Inflammatory macrophage treated with lipopolysaccharide for 4 hours (primary cell): ENCODE data around the gene SSBP3.
A peak's percentile ranks its signal among the peaks of the same experiment; 100 is the strongest.

Experiments used
- DNase-seq: peaks from one replicate; pipeline ENCODE4 v3.0.0-alpha.2; 2020

The SSBP3 gene

GRCh38 chr1:54302549-54302948 lies 103.6 kb downstream of the SSBP3 start:
- no peak for DNase-seq

- no peak for DNase-seq
Measured at GRCh38 chr1:54301497-54301896, 104.7 kb downstream of the SSBP3 start.

DNA sequence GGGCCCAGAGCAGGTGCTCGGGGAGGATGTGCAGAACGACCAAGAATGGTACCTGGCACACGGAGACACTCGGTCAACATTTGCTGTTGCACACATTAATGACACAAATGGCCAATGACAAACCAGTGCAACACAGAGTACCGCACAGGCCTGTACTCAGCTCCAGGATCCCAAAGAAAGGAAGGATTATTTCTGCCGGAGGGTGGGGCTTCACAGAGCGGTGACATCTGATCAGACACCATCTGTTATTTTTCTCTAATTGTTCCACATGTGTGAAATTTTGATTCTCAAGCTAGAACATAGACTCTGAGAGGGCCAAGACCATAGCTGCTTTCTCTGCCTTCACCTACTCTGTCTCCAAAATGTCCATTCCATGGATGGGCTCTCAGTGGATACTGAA lies 105.8 kb downstream of the SSBP3 start:
- DNase-seq, result no peak

- no peak for DNase-seq
Measured at GRCh38 chr1:54299037-54299436, 107.2 kb downstream of the SSBP3 start.

GRCh38 chr1:54298284-54299033 lies 107.7 kb downstream of the SSBP3 start:
- no peak for DNase-seq

DNA sequence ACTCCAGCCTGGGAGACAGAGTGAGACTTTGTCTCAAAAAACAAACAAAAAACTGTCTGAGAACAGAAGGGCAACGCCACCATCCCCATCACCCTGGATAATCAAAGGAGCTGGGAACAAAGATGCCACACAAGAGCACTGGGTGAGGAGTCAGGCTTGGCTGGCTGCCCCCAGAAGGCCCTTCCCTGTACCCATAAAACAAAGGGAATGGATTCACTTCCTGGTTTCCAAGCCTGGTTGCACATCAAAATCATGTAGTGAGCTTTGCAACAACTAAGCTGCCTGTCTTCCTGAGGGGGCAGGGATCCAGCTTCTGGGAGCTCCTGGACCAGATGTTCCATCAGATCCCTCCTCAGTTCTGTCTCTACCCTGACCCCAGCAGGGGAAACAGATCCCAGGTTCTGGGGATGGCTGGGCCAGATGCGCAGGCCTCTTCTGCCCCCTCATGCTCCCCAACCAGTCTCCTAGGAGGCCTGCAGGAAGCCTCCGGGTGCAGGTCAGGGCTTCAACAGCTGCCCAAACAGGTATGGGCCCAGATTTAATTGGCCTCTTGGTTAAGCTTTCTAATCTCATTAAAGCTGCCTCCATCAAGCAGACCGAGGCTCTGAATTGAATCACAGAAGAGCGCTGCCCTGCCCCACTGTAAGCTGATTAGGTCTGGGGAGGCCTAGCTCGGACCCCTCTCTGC lies 108.5 kb downstream of the SSBP3 start:
- peak; percentile 18 for DNase-seq

DNA sequence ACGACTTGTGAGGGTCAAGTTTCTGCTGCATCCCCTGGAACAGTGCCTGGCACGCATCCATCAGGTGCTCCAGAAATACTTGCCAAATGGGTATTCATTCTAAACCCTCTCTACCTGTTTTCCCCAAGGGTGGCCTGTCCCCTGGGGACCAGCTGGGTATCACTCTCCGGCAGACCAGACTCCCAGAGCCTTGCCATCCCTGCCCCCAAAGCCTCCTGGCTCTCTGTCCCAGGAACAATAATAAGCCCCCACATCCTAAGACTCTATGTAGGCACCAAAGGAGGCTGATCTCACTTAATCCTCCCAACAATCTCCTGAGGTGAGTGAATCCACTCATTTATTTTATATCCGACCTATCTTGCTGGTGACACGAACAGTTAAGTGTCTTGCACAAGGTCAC lies 109.5 kb downstream of the SSBP3 start:
- DNase-seq, result no peak

DNA sequence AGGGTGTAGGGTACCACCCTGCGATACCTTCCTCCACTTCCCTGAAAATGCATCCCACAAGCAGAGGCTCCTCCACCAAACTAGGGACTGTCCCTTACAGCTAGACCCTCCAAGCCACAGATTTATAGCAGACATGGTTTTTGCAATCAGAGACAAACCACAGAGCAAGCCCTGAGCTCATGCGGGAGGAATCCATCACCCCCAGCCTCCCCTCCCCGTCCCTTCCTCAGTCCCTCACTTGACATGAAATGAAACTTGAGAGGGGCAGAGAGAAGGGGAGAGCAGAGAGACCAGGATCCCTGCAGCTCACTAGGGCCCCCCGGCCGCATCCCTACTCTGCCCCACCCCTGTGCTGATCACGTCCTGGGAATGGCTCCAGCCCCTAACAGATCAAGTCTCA lies 111.3 kb downstream of the SSBP3 start:
- no peak for DNase-seq

- no peak for DNase-seq
Measured at GRCh38 chr1:54292002-54292911, 113.9 kb downstream of the SSBP3 start.

DNA sequence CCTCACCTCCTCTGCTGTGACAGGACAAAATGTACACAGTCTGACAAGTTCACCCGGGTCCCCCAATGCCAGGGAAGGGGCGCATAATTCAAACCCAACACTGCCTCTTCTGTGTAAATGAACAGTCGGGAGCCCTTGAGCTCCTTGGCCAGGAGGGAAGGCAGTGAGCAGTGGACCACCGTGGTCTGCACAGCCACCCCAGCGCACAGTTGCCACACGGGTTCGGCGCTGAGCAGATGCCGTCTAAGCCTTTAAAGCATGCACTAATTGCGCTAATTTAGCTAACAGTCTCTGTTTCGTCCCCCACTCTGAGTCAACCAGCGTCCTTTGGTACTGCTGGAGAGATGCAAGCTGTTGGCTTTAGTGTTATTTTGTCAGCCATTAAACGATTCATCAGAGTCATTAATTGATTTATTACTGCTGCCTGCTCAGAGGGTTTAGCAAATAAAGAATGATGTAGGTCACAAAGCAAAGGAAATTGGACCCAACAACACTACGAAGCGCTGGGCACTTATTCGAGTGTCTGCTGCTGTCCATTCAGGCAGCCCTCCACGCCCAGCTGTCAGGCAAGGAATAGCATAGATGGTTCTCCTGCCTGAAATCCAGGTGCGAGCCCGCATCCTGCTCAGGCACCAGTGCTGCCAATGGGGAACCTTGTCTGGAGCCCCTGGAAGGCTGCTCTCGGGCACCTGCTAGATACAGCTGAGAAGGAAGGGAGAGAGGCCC lies 114.8 kb downstream of the SSBP3 start:
- no peak for DNase-seq

- no peak for DNase-seq
Measured at GRCh38 chr1:54290506-54291184, 115.5 kb downstream of the SSBP3 start.

DNA sequence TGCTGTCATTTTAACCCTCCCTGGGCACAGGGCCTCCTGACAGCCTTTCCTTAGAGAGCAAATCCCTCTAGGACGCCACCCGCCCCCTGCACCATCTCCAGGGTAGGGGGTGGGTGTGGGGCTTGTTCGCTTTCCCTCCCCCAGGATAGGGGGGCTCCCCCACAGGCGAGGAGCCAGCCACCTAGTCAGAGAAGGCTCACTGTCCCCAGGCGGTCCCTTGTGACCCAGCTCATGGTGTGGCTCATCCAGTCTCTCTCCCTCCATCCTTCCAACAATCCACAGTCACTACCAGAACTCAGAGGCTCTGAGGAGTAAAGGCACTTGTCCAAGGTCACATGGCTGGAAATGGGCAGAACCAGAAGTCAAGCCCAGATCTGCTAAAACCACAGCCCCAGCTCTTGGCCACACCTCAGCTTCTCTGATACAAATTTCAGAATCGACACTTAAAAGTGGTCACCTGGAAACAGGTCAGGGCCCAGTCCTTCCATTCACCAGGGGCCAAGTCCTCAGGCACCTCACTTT lies 116.4 kb downstream of the SSBP3 start:
- no peak for DNase-seq

DNA sequence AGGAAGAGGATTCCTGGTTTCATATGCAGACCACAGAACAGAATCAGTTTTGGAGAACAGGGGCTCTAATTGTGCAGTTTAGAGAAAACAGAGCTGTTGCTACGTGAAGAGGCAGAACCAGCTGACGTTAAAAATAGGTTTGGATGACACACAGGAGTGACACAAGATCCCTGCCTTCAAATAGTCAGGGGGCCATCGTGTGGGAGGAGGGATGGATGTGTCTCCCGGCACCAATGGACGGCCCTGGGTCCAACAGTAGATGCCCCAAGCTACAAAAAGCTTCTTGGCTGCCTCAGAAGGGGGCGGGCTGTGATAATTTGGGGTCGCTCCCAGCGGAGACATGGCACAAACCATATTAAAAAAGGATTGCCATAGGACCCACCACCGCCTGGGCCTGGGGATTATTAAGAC lies 118.4 kb downstream of the SSBP3 start:
- peak; percentile 52 for DNase-seq

- DNase-seq, result peak; percentile 55
Measured at GRCh38 chr1:54287176-54287650, 119.0 kb downstream of the SSBP3 start.

- no peak for DNase-seq
Measured at GRCh38 chr1:54285815-54286345, 120.3 kb downstream of the SSBP3 start.

DNA sequence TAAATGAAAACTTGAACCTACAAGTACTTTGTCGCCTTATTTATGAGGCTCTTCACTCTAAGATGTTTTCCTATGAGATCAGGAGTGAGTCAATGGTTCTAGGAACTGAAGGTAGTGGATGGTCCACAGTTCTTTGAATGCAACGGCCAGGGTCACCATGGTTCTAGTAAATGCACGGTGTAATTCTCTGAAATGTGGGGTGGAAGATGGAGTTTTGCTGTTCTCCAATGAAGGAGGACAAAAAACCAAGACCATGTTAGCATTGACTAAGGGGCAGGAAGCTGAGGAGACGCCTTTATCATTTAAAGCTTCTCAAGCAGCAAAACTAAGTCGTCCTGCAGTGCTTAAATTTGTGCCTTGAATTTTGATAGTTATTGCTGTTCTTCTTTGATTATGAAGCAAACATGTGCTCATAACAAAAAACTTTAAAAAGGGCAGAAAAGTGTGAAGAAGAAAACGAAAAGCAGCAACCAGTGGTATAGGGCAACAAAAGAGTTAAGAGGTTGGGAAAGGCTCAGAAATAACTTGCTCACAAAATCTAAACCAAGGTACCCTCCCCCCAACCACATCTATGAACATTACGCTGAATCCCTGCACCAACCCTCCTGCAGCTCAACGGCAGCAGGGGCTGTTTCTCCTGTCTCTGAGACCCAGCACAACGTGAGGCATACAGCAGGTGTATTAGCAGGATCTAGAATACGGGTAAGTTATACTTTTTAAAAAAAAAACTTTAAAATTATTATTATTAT lies 121.2 kb downstream of the SSBP3 start:
- no peak for DNase-seq

- no peak for DNase-seq
Measured at GRCh38 chr1:54283635-54284385, 122.4 kb downstream of the SSBP3 start.

- DNase-seq, result no peak
Measured at GRCh38 chr1:54282101-54282847, 123.9 kb downstream of the SSBP3 start.

DNA sequence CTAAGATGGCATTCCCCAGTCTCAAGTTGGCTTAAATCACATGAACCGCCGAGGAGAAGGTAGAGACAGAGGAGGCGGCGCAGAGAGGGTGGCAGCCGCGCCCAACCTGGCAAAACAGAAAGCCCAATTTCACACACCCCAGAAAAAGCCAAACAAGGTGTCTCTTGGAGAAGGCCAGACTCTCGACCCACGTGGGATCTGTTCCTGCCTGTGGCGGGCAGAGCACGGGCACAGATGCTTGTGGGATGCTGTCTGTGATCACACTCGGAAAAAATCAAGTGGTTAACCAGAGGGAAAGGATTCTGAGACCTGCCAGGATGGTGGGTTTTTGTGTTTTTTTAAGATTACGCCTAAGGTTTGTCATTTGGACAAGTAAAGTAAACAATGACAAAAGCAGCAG lies 125.5 kb downstream of the SSBP3 start:
- no peak for DNase-seq
